Left lung (tissue), 10 donors: ENCODE data around the gene LRRK1. TPM values are rescaled to one million over a fixed set of nuclear protein-coding genes. Genes with fewer than 3 reads are reported as not detected.

ENCODE experiments used
- ATAC-seq: fragments of 200-7000 bp; cut with Tn5 transposase; one replicate; pipeline ENCODE4 v1.9.1; 2020; ENCODE audit warnings: moderate library complexity
- DNase-seq, 4 donors: peaks; one replicate each; pipeline ENCODE4 v3.0.0-alpha.2; 2013 to 2020
- H3K27ac ChIP-seq, 2 donors: fragments of 200-600 bp; sonication (generic) in 1 of 2; one replicate each; pipeline versions ENCODE4 v1.5.0 to v1.8.0; 2020 to 2021
- H3K27me3 ChIP-seq, 2 donors: fragments of 200-600 bp; sonication (generic) in 1 of 2; one replicate each; pipeline versions ENCODE4 v1.5.0 to v1.8.0; 2020 to 2021
- H3K36me3 ChIP-seq, 2 donors: fragments of 200-600 bp; sonication (generic) in 1 of 2; one replicate each; pipeline versions ENCODE4 v1.5.0 to v1.8.0; 2020 to 2021
- H3K4me1 ChIP-seq, 2 donors: fragments of 200-600 bp; one replicate each; pipeline ENCODE4 v1.8.0; 2021
- H3K4me3 ChIP-seq, 2 donors: fragments of 200-600 bp; sonication (generic) in 1 of 2; one replicate each; pipeline versions ENCODE4 v1.5.0 to v1.8.0; 2020 to 2021; ENCODE audit warnings: mild to moderate bottlenecking in 1 of 2
- H3K9me3 ChIP-seq, 2 donors: fragments of 200-600 bp; sonication (generic) in 1 of 2; one replicate each; pipeline versions ENCODE4 v1.5.0 to v1.8.0; 2020 to 2021
- CTCF ChIP-seq, 2 donors: fragments of 200-600 bp; sonication (generic) in 1 of 2; IDR thresholded peaks; one replicate each; pipeline versions ENCODE4 v1.5.0 to v1.8.0; 2021; ENCODE audit warnings: antibody characterized with exemption in 2 of 2
- intact Hi-C, 2 donors: fragments of 100-400 bp; cut with DNase I; formaldehyde crosslinking; loops; one replicate each; pipeline versions ENCODE4 v1.11.2 to v1.14.2; 2022
- polyA plus RNA-seq, 6 donors: library from polyadenylated mRNA; unstranded; fragments of 120-200 nt; gene quantifications; one replicate each; pipeline ENCODE4 v1.2.1, GENCODE V29; 2013; ENCODE audit not compliant: insufficient read length in 6 of 6
- total RNA-seq, 2 donors: library from RNA; stranded (reverse); fragmentation: NEBNext Ultra II Directional; extraction: Animal tissue kit (Norgen Biotek cat#: 25700); gene quantifications; one replicate each; pipeline ENCODE4 v1.2.1, GENCODE V29; 2021
- donor health status: DM: no; HTN: yes; CAD: no.
- donor health status: DM: no; HTN: no; CAD: no.

Gene LRRK1
- total and polyA plus RNA-seq, 8 donors, result 1.9 to 24.2 (median 3.0) TPM

DNA sequence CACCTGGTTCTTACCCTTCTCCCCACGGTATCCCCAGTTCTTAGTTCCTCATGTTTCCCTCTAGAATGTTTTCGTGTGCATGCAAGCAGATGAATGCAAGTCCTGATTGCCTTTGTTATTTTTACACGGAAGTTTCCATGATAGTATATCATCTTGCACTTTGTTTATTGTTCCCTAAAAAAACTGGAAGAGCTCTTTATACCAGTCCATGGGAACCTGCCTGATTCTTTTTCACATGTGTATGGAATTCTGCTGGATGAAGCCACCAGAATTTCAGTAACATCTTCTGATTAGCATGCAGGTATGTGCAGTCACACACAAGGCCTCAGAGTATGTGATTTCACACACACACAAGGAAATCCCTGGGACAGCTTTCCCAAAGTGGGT is 16.0 kb upstream of the LRRK1 start:
- Histone ChIP-seq H3K4me1 (peaks cover 4 to 16% of the 10 kb centered on the region in 2 donors), H3K27me3 (peaks cover 0 to 11% of the 10 kb centered on the region in 2 donors), H3K4me3 (no peak overlapping the region), H3K36me3 (no peaks in the 10 kb centered on the region), H3K9me3 (no peaks in the 10 kb centered on the region), H3K27ac (no peak overlapping the region)
- no peak for DNase-seq
- TF ChIP-seq CTCF (IDR thresholded peaks at IDR 0.05), result no peak
- ATAC-seq, result no peak
- intact Hi-C loops, result no loop called here

DNA sequence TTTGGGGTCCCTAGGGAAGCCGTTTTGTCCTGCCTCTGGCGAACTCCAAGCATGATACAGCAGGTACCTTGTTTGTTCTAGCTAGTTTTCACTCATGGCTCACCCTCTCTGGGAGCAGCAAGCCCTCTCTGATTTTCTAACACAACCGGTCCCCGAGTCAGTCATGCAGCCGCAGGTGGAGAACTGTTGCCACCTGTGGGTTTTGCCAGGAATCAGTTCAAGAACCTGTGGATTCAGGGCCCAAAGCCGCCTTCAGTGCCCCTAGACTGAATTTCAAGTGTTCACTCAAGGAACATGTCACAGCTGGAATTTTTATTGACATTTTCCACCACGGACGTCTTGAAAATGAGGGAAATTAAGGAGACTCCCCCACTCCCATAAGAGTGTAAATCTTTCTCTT is 13.3 kb upstream of the LRRK1 start:
- no peaks in the 10 kb centered on the region for H3K27me3 ChIP-seq
- no peaks in the 10 kb centered on the region for H3K9me3 ChIP-seq
- H3K27ac ChIP-seq, result no peak overlapping the region
- intact Hi-C loops, result no loop called here
- H3K4me3 ChIP-seq, result no peak overlapping the region
- H3K4me1 ChIP-seq, result peaks cover 4 to 16% of the 10 kb centered on the region in 2 donors
- no peak for TF ChIP-seq CTCF (IDR thresholded peaks at IDR 0.05)
- ATAC-seq (no peak), DNase-seq (no peak)
- H3K36me3 ChIP-seq, result no peaks in the 10 kb centered on the region

GRCh38 chr15:100908466-100908865 is 10.7 kb upstream of the LRRK1 start:
- Histone ChIP-seq H3K27ac (no peak overlapping the region), H3K4me1 (no peaks in the 10 kb centered on the region), H3K36me3 (no peaks in the 10 kb centered on the region), H3K4me3 (no peak overlapping the region), H3K9me3 (no peaks in the 10 kb centered on the region), H3K27me3 (no peaks in the 10 kb centered on the region)
- TF ChIP-seq CTCF (IDR thresholded peaks at IDR 0.05), result no peak
- ATAC-seq, result no peak
- intact Hi-C loops, result no loop called here
- no peak for DNase-seq

DNA sequence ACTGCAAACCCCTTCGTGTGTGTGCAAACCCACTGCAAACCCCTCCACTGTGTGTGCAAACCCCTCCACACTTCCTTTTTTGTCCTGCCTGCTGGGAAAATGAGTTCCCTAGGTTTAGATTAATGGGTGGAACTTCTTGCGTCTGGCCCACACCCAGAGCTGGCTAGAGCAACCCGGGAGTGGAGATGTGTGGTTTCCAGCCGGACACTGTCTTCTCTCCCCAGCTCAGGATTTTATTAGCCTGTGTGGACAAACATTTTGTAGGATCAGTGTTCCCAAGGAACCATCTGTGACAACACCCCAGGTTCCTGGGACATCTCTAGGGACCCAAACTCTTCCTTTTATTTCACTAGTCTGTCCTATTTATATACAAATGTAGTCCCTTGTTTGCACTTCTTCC is 9.6 kb upstream of the LRRK1 start:
- Histone ChIP-seq H3K9me3 (no peaks in the 10 kb centered on the region), H3K27me3 (no peaks in the 10 kb centered on the region), H3K4me3 (no peak overlapping the region), H3K36me3 (no peaks in the 10 kb centered on the region), H3K27ac (no peak overlapping the region), H3K4me1 (peaks cover 0 to 3% of the 10 kb centered on the region in 2 donors)
- intact Hi-C loops, result no loop called here
- no peak for TF ChIP-seq CTCF (IDR thresholded peaks at IDR 0.05)
- DNase-seq (no peak), ATAC-seq (no peak)

DNA sequence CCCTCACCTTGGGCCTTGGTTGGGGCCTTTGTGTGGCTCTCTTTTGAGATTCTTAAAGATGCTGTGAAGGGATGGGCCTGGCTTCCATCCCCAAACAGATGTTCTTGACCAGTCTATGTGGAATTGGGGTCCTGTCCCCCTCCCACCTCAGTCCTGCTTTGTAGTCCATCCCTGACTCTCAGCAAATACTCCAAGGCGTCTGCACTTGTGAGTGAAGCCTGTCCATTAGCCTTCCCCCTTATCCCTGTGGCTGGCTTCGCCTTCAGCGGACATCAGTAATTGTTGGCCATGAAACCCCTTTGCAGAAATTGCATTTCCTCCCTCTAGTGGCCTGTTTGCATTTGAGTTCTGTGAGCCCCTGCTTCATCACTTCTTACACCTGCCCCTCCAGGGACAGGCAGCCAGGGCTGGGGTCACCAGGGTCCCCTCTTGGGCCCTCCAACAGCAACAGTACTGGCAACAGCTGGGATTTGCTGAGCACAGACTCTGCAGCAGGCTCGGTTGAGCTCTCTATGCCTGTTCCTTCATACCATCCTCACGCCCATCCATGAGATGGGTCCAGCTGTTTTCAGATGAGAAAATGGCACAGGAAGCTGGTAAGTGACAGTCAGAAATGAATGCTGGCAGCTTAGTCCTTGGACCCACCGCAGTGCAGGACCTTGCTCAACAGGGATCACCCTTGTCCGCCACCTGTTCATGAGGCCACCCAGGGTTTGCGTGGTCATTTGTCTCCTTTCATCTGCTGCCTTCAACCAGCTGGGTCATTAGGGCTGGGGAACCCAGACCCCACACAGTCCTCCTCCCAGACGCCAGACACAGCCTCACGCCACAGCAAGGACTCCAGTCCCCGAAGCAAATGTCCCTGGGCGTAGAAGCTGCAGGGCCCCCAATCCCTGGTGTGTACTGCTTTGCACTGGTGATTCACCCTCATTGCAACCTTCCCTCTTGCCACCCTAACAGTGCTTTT is 8.9 kb upstream of the LRRK1 start:
- no peak for TF ChIP-seq CTCF (IDR thresholded peaks at IDR 0.05)
- H3K4me3 ChIP-seq, result no peak overlapping the region
- no peaks in the 10 kb centered on the region for H3K36me3 ChIP-seq
- DNase-seq (no peak), ATAC-seq (no peak)
- intact Hi-C loops, result no loop called here
- no peaks in the 10 kb centered on the region for H3K27me3 ChIP-seq
- no peak overlapping the region for H3K27ac ChIP-seq
- peaks cover 0 to 9% of the 10 kb centered on the region in 2 donors for H3K4me1 ChIP-seq
- no peaks in the 10 kb centered on the region for H3K9me3 ChIP-seq
